PFSK-1 (cell line): Measurements from ENCODE around the gene XPO6.

Experiments
- FOXP2 ChIP-seq: optimal IDR thresholded peaks from 2 replicates; pipeline ENCODE3; 2011; ENCODE audit warnings: borderline replicate concordance, control low read depth, inconsistent platforms; ENCODE audit not compliant: insufficient read depth; ENCODE audit errors: extremely low read length, extremely low read depth
- POLR2AphosphoS5 ChIP-seq: IDR thresholded peaks from 2 replicates; pipeline ENCODE4 v1.6.1; 2012; ENCODE audit warnings: low read depth, mild to moderate bottlenecking, control low read depth, low read length, moderate library complexity
- TAF1 ChIP-seq: IDR thresholded peaks from 2 replicates; pipeline ENCODE4 v1.6.1; 2012; ENCODE audit warnings: low read length, control low read depth, borderline replicate concordance; ENCODE audit not compliant: insufficient read depth
- TF ChIP-seq, protein P1 (sequence below), 2 experiments: IDR thresholded peaks; 2 replicates each; pipeline versions ENCODE4 v1.6.1 to v1.8.0; 2011 to 2012; ENCODE audit warnings: low read depth in 2 of 2, low read length in 2 of 2, control low read depth in 1 of 2, inconsistent platforms in 1 of 2, mild to moderate bottlenecking in 1 of 2, moderate library complexity in 1 of 2; ENCODE audit not compliant: insufficient read depth in 1 of 2

DNA sequence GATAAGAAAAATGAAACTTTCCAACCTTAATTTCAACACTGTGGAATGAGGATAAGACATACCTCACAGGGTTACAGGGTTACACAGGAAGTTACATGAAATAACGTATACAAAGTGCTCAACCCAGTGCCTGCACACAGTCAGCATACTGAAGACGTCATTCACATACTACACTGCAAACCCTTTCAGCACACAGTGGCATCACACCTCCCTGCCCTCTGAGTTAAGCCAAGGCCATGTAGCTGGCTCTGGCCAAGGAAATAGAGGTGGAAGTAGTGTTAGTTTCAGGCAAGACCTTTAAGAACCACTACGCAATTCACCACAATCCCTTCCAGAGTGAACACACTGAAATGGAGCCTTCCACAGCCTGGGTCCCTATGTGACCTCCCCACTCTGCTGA lies 101.7 kb downstream of the XPO6 start:
- TF ChIP-seq POLR2AphosphoS5 (no peak), TAF1 (no peak), FOXP2 (no peak)
- TF ChIP-seq, protein P1, sequence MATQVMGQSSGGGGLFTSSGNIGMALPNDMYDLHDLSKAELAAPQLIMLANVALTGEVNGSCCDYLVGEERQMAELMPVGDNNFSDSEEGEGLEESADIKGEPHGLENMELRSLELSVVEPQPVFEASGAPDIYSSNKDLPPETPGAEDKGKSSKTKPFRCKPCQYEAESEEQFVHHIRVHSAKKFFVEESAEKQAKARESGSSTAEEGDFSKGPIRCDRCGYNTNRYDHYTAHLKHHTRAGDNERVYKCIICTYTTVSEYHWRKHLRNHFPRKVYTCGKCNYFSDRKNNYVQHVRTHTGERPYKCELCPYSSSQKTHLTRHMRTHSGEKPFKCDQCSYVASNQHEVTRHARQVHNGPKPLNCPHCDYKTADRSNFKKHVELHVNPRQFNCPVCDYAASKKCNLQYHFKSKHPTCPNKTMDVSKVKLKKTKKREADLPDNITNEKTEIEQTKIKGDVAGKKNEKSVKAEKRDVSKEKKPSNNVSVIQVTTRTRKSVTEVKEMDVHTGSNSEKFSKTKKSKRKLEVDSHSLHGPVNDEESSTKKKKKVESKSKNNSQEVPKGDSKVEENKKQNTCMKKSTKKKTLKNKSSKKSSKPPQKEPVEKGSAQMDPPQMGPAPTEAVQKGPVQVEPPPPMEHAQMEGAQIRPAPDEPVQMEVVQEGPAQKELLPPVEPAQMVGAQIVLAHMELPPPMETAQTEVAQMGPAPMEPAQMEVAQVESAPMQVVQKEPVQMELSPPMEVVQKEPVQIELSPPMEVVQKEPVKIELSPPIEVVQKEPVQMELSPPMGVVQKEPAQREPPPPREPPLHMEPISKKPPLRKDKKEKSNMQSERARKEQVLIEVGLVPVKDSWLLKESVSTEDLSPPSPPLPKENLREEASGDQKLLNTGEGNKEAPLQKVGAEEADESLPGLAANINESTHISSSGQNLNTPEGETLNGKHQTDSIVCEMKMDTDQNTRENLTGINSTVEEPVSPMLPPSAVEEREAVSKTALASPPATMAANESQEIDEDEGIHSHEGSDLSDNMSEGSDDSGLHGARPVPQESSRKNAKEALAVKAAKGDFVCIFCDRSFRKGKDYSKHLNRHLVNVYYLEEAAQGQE (IDR thresholded peaks at IDR 0.05; ENCODE audit: insufficient read depth in 1 of 2, low read depth in 2 of 2, low read length in 2 of 2): no peak
